GM21576 (cell line): Measurements from ENCODE around the gene BSN.
"Not testable (repeated sequence)": the region's sequence is repeated elsewhere in the genome, so short reads cannot be mapped to it uniquely, and the experiment has no call there.

Source experiments
- ATAC-seq: cut with Tn5 transposase; IDR thresholded peaks from one replicate; pipeline ENCODE4 v1.9.1; 2021; ENCODE audit warnings: mild to moderate bottlenecking, moderate library complexity; ENCODE audit not compliant: unreplicated experiment

BSN gene

GRCh38 chr3:49671291-49672288 is 117.3 kb downstream of the BSN start:
- ATAC-seq, result no peak

- no peak for ATAC-seq
Observed at GRCh38 chr3:49673121-49673714, 118.9 kb downstream of the BSN start.

- peak; percentile 77 for ATAC-seq
Observed at GRCh38 chr3:49673715-49674496, 119.6 kb downstream of the BSN start, which contains the start of gene APEH. Gene APEH, plus strand, starts transcription at chr3:49674351. Its CDS starts 51 bp downstream, at chr3:49674402.

GRCh38 chr3:49674497-49674983 is 120.3 kb downstream of the BSN start:
- peak; percentile 13 for ATAC-seq

GRCh38 chr3:49675912-49676311 is 121.6 kb downstream of the BSN start:
- ATAC-seq, result no peak

GRCh38 chr3:49680493-49681231 is 126.4 kb downstream of the BSN start:
- no peak for ATAC-seq

GRCh38 chr3:49681232-49681522 is 126.9 kb downstream of the BSN start:
- ATAC-seq, result no peak

- ATAC-seq, result no peak
Observed at GRCh38 chr3:49681543-49681942, 127.3 kb downstream of the BSN start.

GRCh38 chr3:49683162-49683561 is 128.9 kb downstream of the BSN start:
- no peak for ATAC-seq

GRCh38 chr3:49684453-49684852 is 130.2 kb downstream of the BSN start:
- not testable (repeated sequence) for ATAC-seq

- not testable (repeated sequence) for ATAC-seq
Observed at GRCh38 chr3:49685103-49685502, 130.8 kb downstream of the BSN start.

- not testable (repeated sequence) for ATAC-seq
Observed at GRCh38 chr3:49685846-49686245, 131.6 kb downstream of the BSN start.

GRCh38 chr3:49686346-49686745 is 132.1 kb downstream of the BSN start:
- not testable (repeated sequence) for ATAC-seq

GRCh38 chr3:49686769-49687423 is 132.6 kb downstream of the BSN start:
- not testable (repeated sequence) for ATAC-seq

GRCh38 chr3:49687424-49687795 is 133.1 kb downstream of the BSN start:
- not testable (repeated sequence) for ATAC-seq

- not testable (repeated sequence) for ATAC-seq
Observed at GRCh38 chr3:49688338-49689045, 134.2 kb downstream of the BSN start.

GRCh38 chr3:49689046-49689907 is 135.0 kb downstream of the BSN start, which contains the start of the genes MST1 and RNF123:
Gene MST1, minus strand, starts transcription at chr3:49689474. Its CDS starts 783 bp downstream, at chr3:49688691.
Gene RNF123, plus strand, starts transcription at chr3:49689557. Its CDS starts 1,609 bp downstream, at chr3:49691166.
- ATAC-seq, result peak; percentile 52
